SH-SY5Y (cell line): ENCODE data around the gene NBAS.

Experiments
- GATA2 ChIP-seq: IDR thresholded peaks from 2 replicates; pipeline ENCODE4 v1.6.1; 2011; ENCODE audit warnings: mild to moderate bottlenecking, low read depth, low read length
- GATA3 ChIP-seq: IDR thresholded peaks from 2 replicates; pipeline ENCODE4 v1.6.1; 2011; ENCODE audit warnings: low read depth, mild to moderate bottlenecking, low read length, moderate library complexity

Gene NBAS

DNA sequence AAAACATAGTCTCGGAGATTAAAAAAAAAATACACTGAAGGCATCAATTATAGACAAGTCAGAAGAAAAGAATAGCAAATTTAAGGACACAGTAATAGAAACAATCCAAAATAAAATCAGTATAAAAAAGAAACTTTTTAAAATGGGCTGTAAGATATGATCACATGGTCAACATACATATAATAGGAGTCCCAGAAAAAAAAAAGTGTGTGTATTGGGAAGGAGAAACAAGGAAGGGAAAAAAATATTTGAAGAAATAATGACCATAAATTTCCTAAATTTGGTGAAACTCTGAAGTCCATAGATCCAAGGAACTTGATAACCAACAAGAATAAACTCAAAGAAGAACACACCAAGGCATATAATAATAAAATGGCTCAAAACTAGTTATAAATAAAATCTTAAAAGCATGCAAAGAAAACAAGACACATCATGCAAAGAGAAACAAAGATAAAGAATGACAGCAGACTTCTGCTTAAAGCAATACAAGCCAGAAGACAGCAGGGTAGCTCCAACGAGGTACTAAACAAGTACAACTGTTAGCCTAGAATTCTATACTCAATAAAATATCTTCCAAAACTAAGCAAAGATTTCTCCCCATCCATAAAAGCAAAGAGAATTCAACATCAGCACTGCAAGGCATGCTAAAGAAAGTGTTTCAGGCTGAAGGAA, 115.1 kb downstream of the NBAS start:
- TF ChIP-seq GATA2 (no peak), GATA3 (no peak)

GRCh38 chr2:15436195-15436594, 124.9 kb downstream of the NBAS start:
- TF ChIP-seq GATA3 (no peak), GATA2 (no peak)

- TF ChIP-seq GATA2 = no peak
Measured at GRCh38 chr2:15435474-15435873, 125.7 kb downstream of the NBAS start.

DNA sequence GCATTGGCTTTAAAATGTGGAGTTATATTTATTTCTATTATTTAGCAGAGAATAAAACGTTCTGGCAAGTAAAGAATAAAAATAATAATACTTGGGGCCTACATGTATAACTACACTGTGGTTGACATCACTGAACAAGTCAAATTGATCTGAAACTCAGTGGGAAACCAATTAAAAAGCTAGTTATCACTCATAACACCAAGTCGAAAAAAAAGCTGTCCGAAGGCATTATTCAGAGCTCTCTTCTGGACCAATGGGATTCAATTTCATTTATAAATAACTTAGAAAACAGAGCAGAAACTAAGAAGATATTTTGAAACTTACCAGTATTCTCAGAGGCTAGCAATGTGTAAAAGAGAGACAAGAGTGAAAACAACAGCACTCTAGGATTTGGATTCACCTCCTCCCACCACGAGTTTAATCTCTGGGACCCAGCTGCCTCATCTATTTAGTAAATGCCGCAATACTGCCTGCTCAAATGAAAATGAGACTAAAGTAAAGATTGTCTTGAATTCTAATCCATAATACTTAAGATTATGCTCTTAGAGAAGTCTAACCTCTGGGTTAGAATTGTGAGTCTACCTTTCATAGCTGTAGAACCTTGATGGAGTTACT, 128.4 kb downstream of the NBAS start:
- TF ChIP-seq GATA3 = no peak
- no peak for TF ChIP-seq GATA2

DNA sequence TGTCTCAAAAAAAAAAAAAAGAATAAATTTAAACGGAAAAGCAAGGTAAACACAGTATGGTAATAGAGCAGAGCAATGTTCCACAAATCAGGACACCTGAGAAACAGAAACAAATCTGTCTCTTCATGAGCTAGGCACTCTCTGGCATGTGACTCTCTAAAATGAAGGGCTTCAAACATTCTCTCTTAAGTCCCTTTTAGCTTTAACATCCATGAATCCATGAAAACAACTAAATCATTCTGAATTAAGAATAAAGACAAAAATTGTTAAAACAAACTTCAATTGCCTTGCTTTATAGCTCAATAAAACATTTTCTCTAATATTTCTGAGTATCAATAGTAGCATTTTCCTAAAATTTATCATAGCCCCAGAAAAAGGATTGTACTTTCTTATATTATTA, 132.1 kb downstream of the NBAS start:
- TF ChIP-seq GATA2 (no peak), GATA3 (no peak)

GRCh38 chr2:15427987-15428386, 133.1 kb downstream of the NBAS start:
- TF ChIP-seq GATA2 (no peak), GATA3 (no peak)

GRCh38 chr2:15426606-15427005, 134.5 kb downstream of the NBAS start:
- TF ChIP-seq GATA2 = no peak
- no peak for TF ChIP-seq GATA3

- TF ChIP-seq GATA3 (no peak), GATA2 (no peak)
Measured at GRCh38 chr2:15425712-15426111, 135.4 kb downstream of the NBAS start.

- TF ChIP-seq GATA3 = no peak
- no peak for TF ChIP-seq GATA2
Measured at GRCh38 chr2:15421753-15422152, 139.4 kb downstream of the NBAS start.

DNA sequence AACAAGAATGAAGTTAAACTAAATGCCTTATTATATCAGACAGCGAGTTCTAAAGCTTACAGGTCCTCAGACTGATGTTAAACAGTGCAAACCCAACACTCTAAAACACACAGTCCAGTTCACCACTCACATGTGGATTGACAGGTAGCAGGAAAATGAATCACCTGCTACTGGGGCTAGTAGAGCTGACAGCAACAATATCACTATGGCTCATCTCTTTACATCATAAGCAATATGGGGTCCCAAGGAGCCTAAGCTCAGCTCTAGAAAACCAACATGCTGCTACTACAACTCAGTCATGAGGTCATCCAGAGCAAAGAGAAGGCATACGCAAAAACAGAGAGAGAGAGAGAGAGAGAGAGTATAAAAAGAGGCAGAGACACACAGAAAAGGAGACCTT, 145.4 kb downstream of the NBAS start:
- TF ChIP-seq GATA2 = no peak
- TF ChIP-seq GATA3 = no peak

DNA sequence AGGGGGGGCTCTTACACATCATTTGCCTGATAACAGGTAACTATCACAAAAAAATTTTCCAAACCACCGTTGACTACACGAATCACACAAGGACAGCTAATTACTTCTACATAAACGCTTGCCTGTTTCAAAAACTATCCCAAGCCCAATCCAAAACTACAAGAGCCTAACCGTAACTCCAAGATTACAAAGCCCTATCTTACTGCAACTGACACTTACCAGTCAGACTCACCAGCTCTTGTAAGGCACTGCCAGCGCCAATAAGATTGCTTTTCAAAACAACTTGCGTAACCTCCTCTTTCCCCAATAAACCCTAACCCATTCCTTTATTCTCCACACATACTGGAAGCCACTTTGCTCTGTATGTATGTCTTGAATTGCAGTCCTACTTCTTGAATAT, 148.4 kb downstream of the NBAS start:
- TF ChIP-seq GATA2 = no peak
- TF ChIP-seq GATA3 = no peak

- TF ChIP-seq GATA3 (no peak), GATA2 (no peak)
Measured at GRCh38 chr2:15412309-15412708, 148.8 kb downstream of the NBAS start.

DNA sequence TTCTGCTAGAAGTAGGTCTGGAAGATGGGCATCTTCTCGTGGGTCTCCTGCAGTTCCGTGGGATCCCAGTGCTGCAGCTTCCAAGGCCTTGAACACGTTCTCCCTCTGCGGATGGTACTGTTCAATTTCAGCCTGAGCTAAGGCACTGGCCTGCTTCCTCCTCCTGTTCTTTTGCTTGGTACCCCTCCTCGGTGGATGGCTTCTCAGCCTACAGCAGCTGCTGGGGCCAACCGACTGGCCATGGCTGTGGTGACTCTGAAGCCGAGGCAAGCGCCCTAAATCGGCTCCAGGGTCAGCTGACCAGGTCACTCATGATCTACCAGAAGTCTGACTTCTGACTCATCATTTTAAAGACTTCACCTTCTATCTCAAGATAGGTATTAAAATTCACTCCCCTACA, 150.2 kb downstream of the NBAS start:
- TF ChIP-seq GATA2 (no peak), GATA3 (no peak)

GRCh38 chr2:15408759-15409158, 152.4 kb downstream of the NBAS start:
- no peak for TF ChIP-seq GATA2
- no peak for TF ChIP-seq GATA3

GRCh38 chr2:15407666-15408065, 153.5 kb downstream of the NBAS start:
- TF ChIP-seq GATA2 = no peak
- TF ChIP-seq GATA3 = no peak

GRCh38 chr2:15400240-15400826, 160.8 kb downstream of the NBAS start:
- TF ChIP-seq GATA2 = no peak
- no peak for TF ChIP-seq GATA3
